CD8-positive, alpha-beta memory T cell (primary cell): ENCODE results near the gene FNDC3B. TPM values are rescaled to one million over a fixed set of nuclear protein-coding genes. Genes with fewer than 3 reads are reported as not detected.

ENCODE experiments used
- CTCF ChIA-PET: fragments of 350-600 bp; sonication (Branson Sonifier 250); formaldehyde crosslinking; loops from one replicate; lab custom pipeline; 2021; ENCODE audit warnings: antibody characterized with exemption; lab: Charles Lee
- POLR2A ChIA-PET: fragments of 350-600 bp; sonication (Branson Sonifier 250); formaldehyde crosslinking; loops from one replicate; lab custom pipeline; 2021; ENCODE audit warnings: antibody characterized with exemption; lab: Charles Lee
- DNase-seq, 5 donors: peaks; one replicate each; pipeline versions ENCODE4 v3.0.0 to v3.0.0-alpha.2; 2020 to 2022; ENCODE audit warnings: mixed read lengths in 1 of 5
- H3K27ac ChIP-seq: one replicate; pipeline ENCODE4 v1.7.0; 2013; ENCODE audit warnings: low read depth, mild to moderate bottlenecking, low read length, moderate library complexity
- H3K27me3 ChIP-seq: 2 replicates; pipeline ENCODE4 v1.7.0; 2013; ENCODE audit warnings: low read length, mild to moderate bottlenecking; ENCODE audit not compliant: insufficient read depth, poor library complexity, severe bottlenecking
- H3K36me3 ChIP-seq: 2 replicates; pipeline ENCODE4 v1.7.0; 2013; ENCODE audit warnings: mild to moderate bottlenecking, low read length, moderate library complexity; ENCODE audit not compliant: insufficient read depth
- H3K4me1 ChIP-seq: 2 replicates; pipeline ENCODE4 v1.7.0; 2013; ENCODE audit warnings: mild to moderate bottlenecking, low read length, moderate library complexity; ENCODE audit not compliant: insufficient read depth
- H3K4me3 ChIP-seq: 2 replicates; pipeline ENCODE4 v1.7.0; 2013; ENCODE audit warnings: mild to moderate bottlenecking, low read length
- H3K9me3 ChIP-seq: 2 replicates; pipeline ENCODE4 v1.7.0; 2013; ENCODE audit warnings: mild to moderate bottlenecking, low read length
- H3K27ac Mint-ChIP-seq, 8 donors: one replicate each; pipeline ENCODE4 v1.8.0; 2020 to 2021; ENCODE audit warnings: mixed read lengths in 8 of 8, mild to moderate bottlenecking in 6 of 8, inconsistent platforms in 3 of 8, moderate library complexity in 3 of 8
- H3K27me3 Mint-ChIP-seq, 2 donors: one replicate each; pipeline ENCODE4 v1.8.0; 2020 to 2021; ENCODE audit warnings: mixed read lengths in 2 of 2, mild to moderate bottlenecking in 1 of 2, moderate library complexity in 1 of 2
- H3K36me3 Mint-ChIP-seq, 3 donors: one replicate each; pipeline ENCODE4 v1.8.0; 2020 to 2021; ENCODE audit warnings: mixed read lengths in 3 of 3, inconsistent platforms in 1 of 3, mild to moderate bottlenecking in 1 of 3
- H3K4me1 Mint-ChIP-seq, 3 donors: one replicate each; pipeline ENCODE4 v1.8.0; 2020 to 2021; ENCODE audit warnings: mixed read lengths in 3 of 3, inconsistent platforms in 1 of 3, mild to moderate bottlenecking in 1 of 3
- H3K4me3 Mint-ChIP-seq, 7 donors: one replicate each; pipeline ENCODE4 v1.8.0; 2020 to 2021; ENCODE audit warnings: mixed read lengths in 7 of 7, mild to moderate bottlenecking in 6 of 7, moderate library complexity in 4 of 7, inconsistent platforms in 2 of 7
- H3K9me3 Mint-ChIP-seq, 5 donors: one replicate each; pipeline ENCODE4 v1.8.0; 2020 to 2022; ENCODE audit warnings: mixed read lengths in 5 of 5, mild to moderate bottlenecking in 3 of 5, moderate library complexity in 2 of 5, inconsistent platforms in 1 of 5
- polyA plus RNA-seq: library from polyadenylated mRNA; unstranded; fragments of 300-500 nt; fragmentation: Illumina TruSeq; gene quantifications from one replicate; pipeline ENCODE4 v1.2.3, GENCODE V29; 2021
- total RNA-seq, 2 experiments: library from RNA; stranded (reverse); gene quantifications; one replicate each; pipeline ENCODE4 v1.2.3, GENCODE V29; 2021

FNDC3B gene
- total and polyA plus RNA-seq, 3 experiments from 2014 or later = 8.7 to 18.6 (median 17.4) TPM

DNA sequence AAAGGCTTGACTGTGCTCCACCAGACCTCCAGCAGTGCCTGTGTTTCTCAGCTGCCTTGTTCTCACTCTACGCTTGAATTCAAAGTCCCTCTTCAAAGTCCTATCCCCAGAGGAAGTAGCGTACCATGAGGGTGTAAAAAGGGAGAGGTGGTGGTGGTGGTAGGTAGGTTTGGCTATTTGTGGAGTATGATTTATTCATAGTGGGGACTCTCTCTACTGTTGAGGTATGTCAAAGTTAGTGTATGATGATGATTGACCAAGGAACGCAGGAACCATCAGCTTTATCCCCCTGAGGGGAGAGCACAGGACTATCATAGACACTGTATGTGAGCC lies 271.0 kb downstream of the FNDC3B start:
- peaks cover 0 to 2% of the 10 kb centered on the region in 2 donors for H3K27me3 Mint-ChIP-seq
- CTCF ChIA-PET = interaction anchor here (0.8 kb wide), 1 partner anchor 31 kb away, joined by 3 read pairs; no protein-coding TSS in a partner anchor
- DNase-seq = no peak
- peaks cover 9% of the 10 kb centered on the region for H3K36me3 ChIP-seq
- H3K4me1 Mint-ChIP-seq = no peaks in the 10 kb centered on the region
- POLR2A ChIA-PET = no interaction called here
- no peak overlapping the region for H3K4me3 ChIP-seq
- no peaks in the 10 kb centered on the region for H3K27me3 ChIP-seq
- no peaks in the 10 kb centered on the region for H3K9me3 Mint-ChIP-seq
- H3K9me3 ChIP-seq = no peaks in the 10 kb centered on the region
- no peak overlapping the region for H3K4me3 Mint-ChIP-seq
- H3K27ac Mint-ChIP-seq = peak overlapping the region in 1 of 8 donors; percentile 1
- no peak overlapping the region for H3K27ac ChIP-seq
- H3K4me1 ChIP-seq = no peaks in the 10 kb centered on the region
- peaks cover 15 to 59% (median 27%) of the 10 kb centered on the region in 3 donors for H3K36me3 Mint-ChIP-seq

DNA sequence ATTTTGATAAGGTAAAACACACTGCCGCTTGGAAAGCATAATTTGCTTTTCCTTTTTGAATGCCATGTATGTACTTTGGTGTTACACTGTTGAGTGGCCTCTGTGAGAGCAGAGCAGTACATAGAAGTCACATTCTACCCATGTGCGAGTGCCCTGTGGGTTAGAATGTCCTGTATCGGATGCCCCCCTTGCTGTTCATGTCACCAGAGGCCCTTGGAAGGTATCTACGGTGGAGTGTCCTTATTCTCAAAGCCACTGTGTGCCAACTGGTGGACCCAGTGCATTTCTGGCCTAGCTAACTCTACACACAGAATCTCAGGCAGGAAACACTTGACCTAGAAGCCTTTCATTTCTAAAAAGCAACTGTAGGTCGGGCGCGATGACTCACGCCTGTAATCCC lies 271.8 kb downstream of the FNDC3B start:
- peaks cover 15 to 60% (median 27%) of the 10 kb centered on the region in 3 donors for H3K36me3 Mint-ChIP-seq
- H3K4me1 Mint-ChIP-seq = no peaks in the 10 kb centered on the region
- no peaks in the 10 kb centered on the region for H3K9me3 Mint-ChIP-seq
- no peaks in the 10 kb centered on the region for H3K4me1 ChIP-seq
- no peaks in the 10 kb centered on the region for H3K27me3 ChIP-seq
- H3K27me3 Mint-ChIP-seq = peaks cover 0 to 1% of the 10 kb centered on the region in 2 donors
- no peak overlapping the region for H3K4me3 ChIP-seq
- no peak overlapping the region for H3K27ac Mint-ChIP-seq
- POLR2A ChIA-PET = no interaction called here
- H3K27ac ChIP-seq = no peak overlapping the region
- CTCF ChIA-PET = no interaction called here
- no peak overlapping the region for H3K4me3 Mint-ChIP-seq
- H3K9me3 ChIP-seq = no peaks in the 10 kb centered on the region
- no peak for DNase-seq
- peaks cover 9% of the 10 kb centered on the region for H3K36me3 ChIP-seq

- no peaks in the 10 kb centered on the region for H3K9me3 ChIP-seq
- peaks cover 0 to 1% of the 10 kb centered on the region in 2 donors for H3K27me3 Mint-ChIP-seq
- H3K4me3 Mint-ChIP-seq = no peak overlapping the region
- H3K4me1 ChIP-seq = no peaks in the 10 kb centered on the region
- no peaks in the 10 kb centered on the region for H3K4me1 Mint-ChIP-seq
- no peak overlapping the region for H3K27ac ChIP-seq
- no peaks in the 10 kb centered on the region for H3K9me3 Mint-ChIP-seq
- ChIA-PET POLR2A (no interaction called here), CTCF (interaction anchor here (1.8 kb wide), 1 partner anchor 8 kb away, joined by 4 read pairs; no protein-coding TSS in a partner anchor)
- peaks cover 9% of the 10 kb centered on the region for H3K36me3 ChIP-seq
- no peak overlapping the region for H3K4me3 ChIP-seq
- no peak for DNase-seq
- H3K27me3 ChIP-seq = no peaks in the 10 kb centered on the region
- peaks cover 15 to 56% (median 27%) of the 10 kb centered on the region in 3 donors for H3K36me3 Mint-ChIP-seq
- peak overlapping the region in 1 of 8 donors; percentile 51 for H3K27ac Mint-ChIP-seq
Measured at GRCh38 chr3:172312001-172312400, 272.6 kb downstream of the FNDC3B start.

DNA sequence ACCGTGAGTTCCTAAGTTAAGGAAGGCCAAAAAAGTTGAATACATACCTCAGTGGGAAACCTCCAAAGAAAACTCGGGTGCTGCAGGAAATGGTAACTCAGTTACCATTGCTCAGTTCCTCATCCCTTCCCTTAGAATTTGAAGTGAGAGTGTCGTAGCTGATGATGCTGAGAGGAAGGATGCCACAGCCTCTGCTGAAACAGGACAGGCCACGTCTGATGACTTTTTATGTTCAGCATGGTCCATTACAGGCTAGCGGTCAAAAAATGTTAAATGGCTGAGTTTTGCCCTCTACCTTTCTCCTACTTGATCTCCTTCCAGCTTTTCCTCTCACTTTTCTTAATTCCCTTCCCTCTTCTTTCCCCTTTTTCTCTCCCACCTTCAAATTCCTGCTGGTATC lies 273.3 kb downstream of the FNDC3B start:
- no peaks in the 10 kb centered on the region for H3K27me3 ChIP-seq
- Mint-ChIP-seq H3K36me3 (peaks cover 11 to 54% (median 21%) of the 10 kb centered on the region in 3 donors), H3K27ac (no peak overlapping the region), H3K4me3 (no peak overlapping the region), H3K4me1 (no peaks in the 10 kb centered on the region), H3K27me3 (peaks cover 0 to 1% of the 10 kb centered on the region in 2 donors), H3K9me3 (no peaks in the 10 kb centered on the region)
- ChIA-PET POLR2A (no interaction called here), CTCF (interaction anchor here (0.8 to 1.8 kb wide), 2 partner anchors 8 to 20 kb away, joined by 4 read pairs; no protein-coding TSS in a partner anchor)
- DNase-seq = no peak
- H3K4me3 ChIP-seq = no peak overlapping the region
- peaks cover 9% of the 10 kb centered on the region for H3K36me3 ChIP-seq
- no peaks in the 10 kb centered on the region for H3K9me3 ChIP-seq
- H3K4me1 ChIP-seq = no peaks in the 10 kb centered on the region
- no peak overlapping the region for H3K27ac ChIP-seq

DNA sequence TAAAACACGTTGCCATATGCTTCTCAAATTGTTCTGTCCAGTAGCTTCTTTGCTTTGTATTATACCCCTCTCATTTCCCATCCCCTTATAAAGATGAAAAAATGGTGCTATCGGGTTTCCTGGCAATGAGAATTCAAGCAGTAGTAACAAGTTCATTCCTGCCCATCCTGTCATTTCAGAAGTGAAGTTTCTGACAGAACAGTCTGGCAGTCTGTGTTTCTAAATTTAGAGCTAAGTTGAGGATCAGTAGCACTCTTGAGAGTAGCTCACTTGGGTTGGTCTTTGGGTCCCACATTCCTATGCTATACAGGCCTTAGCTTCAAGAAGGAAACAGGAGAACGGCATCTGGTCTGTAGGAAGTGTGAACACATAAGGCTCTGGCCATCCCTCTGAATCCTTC lies 274.3 kb downstream of the FNDC3B start:
- Histone ChIP-seq H3K36me3 (peaks cover 9% of the 10 kb centered on the region), H3K9me3 (no peaks in the 10 kb centered on the region), H3K4me1 (no peaks in the 10 kb centered on the region), H3K27ac (no peak overlapping the region), H3K4me3 (no peak overlapping the region), H3K27me3 (no peaks in the 10 kb centered on the region)
- DNase-seq = no peak
- ChIA-PET POLR2A (no interaction called here), CTCF (interaction anchor here (1.0 to 1.8 kb wide), 3 partner anchors 9 to 32 kb away, joined by 3 to 4 read pairs (median 3); no protein-coding TSS in a partner anchor)
- Mint-ChIP-seq H3K36me3 (peaks cover 9 to 51% (median 19%) of the 10 kb centered on the region in 3 donors), H3K4me1 (no peaks in the 10 kb centered on the region), H3K27me3 (peaks cover 0 to 1% of the 10 kb centered on the region in 2 donors), H3K4me3 (no peak overlapping the region), H3K27ac (no peak overlapping the region), H3K9me3 (no peaks in the 10 kb centered on the region)

GRCh38 chr3:172314591-172315160 lies 275.3 kb downstream of the FNDC3B start:
- DNase-seq = no peak
- Mint-ChIP-seq H3K9me3 (no peaks in the 10 kb centered on the region), H3K4me3 (no peak overlapping the region), H3K27me3 (peaks cover 0 to 1% of the 10 kb centered on the region in 2 donors), H3K27ac (no peak overlapping the region), H3K36me3 (peaks cover 9 to 51% (median 19%) of the 10 kb centered on the region in 3 donors), H3K4me1 (no peaks in the 10 kb centered on the region)
- peaks cover 9% of the 10 kb centered on the region for H3K36me3 ChIP-seq
- ChIA-PET CTCF (interaction anchor here (1.0 to 1.9 kb wide), 2 partner anchors 8 to 13 kb away, joined by 3 to 5 read pairs; no protein-coding TSS in a partner anchor), POLR2A (no interaction called here)
- no peaks in the 10 kb centered on the region for H3K4me1 ChIP-seq
- no peak overlapping the region for H3K27ac ChIP-seq
- H3K9me3 ChIP-seq = no peaks in the 10 kb centered on the region
- no peaks in the 10 kb centered on the region for H3K27me3 ChIP-seq
- H3K4me3 ChIP-seq = no peak overlapping the region

DNA sequence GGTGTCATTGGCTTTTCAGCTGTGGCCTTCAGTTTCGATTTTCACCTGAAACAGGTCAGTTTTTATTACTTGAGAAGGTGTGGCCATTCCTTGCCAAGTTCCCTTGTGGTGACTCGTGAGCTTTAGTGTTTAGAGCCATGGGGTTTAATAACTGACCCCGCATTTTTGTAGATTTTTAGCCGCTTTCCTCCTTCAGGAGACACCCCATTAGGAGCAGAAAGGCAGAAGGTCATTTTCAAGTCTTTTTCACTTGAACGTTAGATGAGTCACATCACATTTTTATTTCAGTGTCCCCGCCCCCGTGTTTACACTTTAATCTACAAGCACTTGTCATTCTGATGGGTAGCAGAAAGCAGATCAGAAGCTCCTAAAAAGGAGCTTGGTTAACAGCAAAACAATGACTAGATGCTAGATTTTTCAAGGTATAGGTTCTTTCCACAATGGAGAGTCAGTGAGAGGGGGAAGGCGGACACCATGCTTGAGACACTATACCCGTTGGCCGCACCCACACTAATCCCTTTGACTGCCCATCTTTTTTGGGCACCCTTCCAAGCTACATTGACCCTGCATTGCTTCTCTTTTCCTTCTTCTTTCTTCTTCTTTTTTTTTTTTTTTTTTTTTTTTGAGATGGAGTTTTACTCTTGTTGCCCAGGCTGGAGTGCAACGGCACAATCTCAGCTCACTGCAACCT lies 276.2 kb downstream of the FNDC3B start:
- POLR2A ChIA-PET = no interaction called here
- H3K36me3 ChIP-seq = peaks cover 6% of the 10 kb centered on the region

GRCh38 chr3:172316758-172317157 lies 277.4 kb downstream of the FNDC3B start:
- Mint-ChIP-seq H3K4me1 (no peaks in the 10 kb centered on the region), H3K4me3 (no peak overlapping the region), H3K27me3 (no peaks in the 10 kb centered on the region), H3K9me3 (no peaks in the 10 kb centered on the region), H3K36me3 (peaks cover 4 to 37% (median 5%) of the 10 kb centered on the region in 3 donors), H3K27ac (no peak overlapping the region)
- H3K36me3 ChIP-seq = no peaks in the 10 kb centered on the region
- DNase-seq = no peak
- H3K27me3 ChIP-seq = no peaks in the 10 kb centered on the region
- CTCF ChIA-PET = interaction anchor here (1.8 to 1.9 kb wide), 2 partner anchors 10 to 16 kb away, joined by 5 read pairs; no protein-coding TSS in a partner anchor
- H3K9me3 ChIP-seq = no peaks in the 10 kb centered on the region
- no peak overlapping the region for H3K4me3 ChIP-seq
- no peaks in the 10 kb centered on the region for H3K4me1 ChIP-seq
- H3K27ac ChIP-seq = no peak overlapping the region
- POLR2A ChIA-PET = no interaction called here

More for the DNA sequence above, 276.2 kb downstream of the FNDC3B start:
- peaks cover 9 to 45% (median 10%) of the 10 kb centered on the region in 3 donors for H3K36me3 Mint-ChIP-seq
- CTCF ChIA-PET = interaction anchor here (0.7 to 1.9 kb wide), 4 partner anchors 9 to 280 kb away, joined by 3 to 5 read pairs (median 4); no protein-coding TSS in a partner anchor
- no peak overlapping the region for H3K4me3 Mint-ChIP-seq
- H3K27me3 ChIP-seq = no peaks in the 10 kb centered on the region
- H3K4me1 Mint-ChIP-seq = no peaks in the 10 kb centered on the region
- H3K4me1 ChIP-seq = no peaks in the 10 kb centered on the region
- no peak for DNase-seq
- no peak overlapping the region for H3K27ac ChIP-seq
- H3K4me3 ChIP-seq = no peak overlapping the region
- no peaks in the 10 kb centered on the region for H3K9me3 ChIP-seq
- H3K9me3 Mint-ChIP-seq = no peaks in the 10 kb centered on the region
- H3K27ac Mint-ChIP-seq = no peak overlapping the region
- H3K27me3 Mint-ChIP-seq = peaks cover 0 to 1% of the 10 kb centered on the region in 2 donors
